NCI-H2081 treated with DMSO at 0.1 percent for 48 hours (cell line): ENCODE measurements around the gene PHRF1.

Experiments
- DNase-seq: peaks from one replicate; lab custom pipeline; 2025; lab: John Stamatoyannopoulos, UW

Gene PHRF1

DNA sequence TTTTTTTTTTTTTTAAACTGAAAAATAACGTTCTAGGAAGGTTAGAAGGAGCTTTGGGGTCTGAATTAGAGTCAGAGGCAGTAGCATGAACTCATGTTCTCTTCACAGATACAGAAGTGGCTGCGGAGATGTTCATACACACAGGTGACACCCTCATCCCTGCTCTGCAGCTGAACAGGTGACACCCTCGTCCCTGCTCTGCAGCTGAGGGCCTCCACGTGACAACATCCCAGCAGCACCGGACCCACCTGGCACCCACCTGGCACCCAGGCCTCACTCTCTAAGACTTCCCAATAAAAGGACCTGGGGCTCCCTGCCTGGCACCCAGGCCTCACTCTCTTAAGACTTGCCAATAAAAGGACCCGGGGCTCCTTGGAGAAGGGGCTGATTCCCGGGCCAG is 80.6 kb downstream of the PHRF1 start:
- DNase-seq = no peak

DNA sequence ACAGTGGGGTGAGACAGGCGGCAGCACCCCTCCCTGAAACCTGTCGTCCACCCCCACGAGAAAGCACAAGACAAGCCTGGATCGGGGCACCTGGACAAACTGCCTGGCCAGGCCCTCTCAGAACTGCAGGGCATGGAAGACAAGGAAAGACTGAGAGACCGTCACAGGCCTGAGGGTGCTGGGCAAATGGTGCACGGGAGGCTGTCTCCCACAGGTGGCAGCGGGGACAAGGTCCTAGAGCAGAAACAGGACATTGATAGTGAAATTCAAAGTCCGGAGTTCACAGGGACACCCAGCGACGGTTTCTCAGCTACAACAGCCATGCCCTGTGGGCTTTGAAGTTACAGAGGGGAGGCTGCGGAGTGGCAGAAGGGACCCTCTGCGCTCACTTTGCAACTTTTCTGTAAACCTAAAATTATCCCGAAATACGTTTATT is 81.4 kb downstream of the PHRF1 start:
- no peak for DNase-seq

DNA sequence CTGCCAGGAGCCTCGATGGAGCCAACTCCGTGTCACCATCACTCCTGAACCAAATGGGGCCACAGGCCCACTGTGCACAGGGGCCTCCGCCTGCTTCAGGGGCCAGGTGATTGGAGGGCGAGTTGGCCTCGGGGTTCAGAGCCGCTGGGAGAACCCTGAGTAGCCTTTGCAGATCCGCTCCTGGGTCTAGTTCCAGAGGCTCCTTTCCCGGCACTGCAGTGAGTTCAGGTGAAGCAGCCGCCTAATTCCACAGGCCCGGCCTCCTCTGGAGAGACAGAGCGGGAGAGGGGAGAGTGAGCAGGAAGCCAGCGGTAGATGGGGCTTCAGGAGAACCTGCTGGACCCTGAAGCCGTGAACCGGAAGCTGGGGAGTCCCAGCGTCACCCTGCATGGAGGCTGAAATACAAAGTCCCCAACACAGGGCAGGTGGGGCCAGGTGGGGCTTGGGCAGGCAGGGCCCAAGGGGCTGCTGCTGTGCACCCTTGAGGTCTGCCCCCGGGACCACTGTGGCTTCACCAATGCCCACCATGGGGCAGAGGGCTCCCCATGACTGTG is 83.3 kb downstream of the PHRF1 start:
- DNase-seq = no peak

DNA sequence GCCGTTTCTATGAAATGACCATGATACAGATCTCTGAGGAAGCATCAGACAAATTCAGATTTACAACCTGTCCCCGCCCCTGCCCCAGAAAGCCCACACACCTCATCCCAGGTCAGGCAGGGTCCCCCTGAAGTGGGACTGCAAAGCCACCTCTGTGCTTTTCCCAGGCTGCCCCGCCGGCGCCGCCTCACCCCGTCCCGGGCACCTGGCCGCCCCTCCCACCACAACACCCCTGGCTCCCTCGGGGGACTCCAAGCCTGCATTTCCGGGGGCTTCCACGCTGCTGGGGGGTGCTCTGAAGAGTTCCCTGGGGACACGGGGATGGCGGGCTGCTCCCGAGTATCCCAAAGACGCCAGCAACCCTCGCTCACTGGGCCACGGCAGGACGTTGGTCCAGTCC is 84.0 kb downstream of the PHRF1 start:
- DNase-seq = no peak

DNA sequence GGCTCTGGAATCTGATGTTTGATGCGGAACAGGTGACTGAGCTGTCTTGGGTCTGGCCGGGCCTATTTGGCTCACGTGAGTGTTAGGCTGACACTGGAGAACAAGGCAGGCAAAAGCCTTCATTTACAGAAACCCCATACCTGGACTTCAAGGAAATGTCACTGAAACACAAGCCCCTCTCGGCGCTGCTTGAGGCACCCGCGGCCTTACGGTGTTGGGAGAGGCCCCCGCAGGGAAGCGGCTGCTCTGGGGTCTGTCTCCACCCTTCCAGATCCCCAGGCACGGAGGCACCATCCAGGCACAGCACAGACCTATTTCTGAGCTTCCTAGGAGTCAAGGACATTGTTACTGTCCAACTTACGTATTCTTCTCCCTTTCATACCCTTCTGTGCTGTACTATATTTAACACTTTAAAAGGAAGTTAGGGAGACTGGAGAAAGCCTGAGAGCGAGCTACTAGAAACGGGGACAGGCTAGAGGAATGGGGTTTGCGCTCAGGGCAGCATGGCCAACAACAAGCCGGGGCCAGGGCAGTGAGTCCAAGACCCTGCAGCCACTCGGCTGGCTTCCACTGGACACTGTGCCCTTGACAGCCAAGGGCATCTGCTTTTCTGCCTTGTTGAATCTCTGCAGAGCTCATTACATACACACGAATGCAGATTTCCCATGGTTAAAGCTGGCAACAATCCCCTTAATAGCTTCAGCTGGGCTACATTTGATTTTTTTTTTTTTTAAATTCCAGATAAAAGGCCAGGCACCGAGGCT is 84.6 kb downstream of the PHRF1 start:
- DNase-seq = no peak
